Measurements from ENCODE around the gene RNU6-7. TPM values are rescaled to one million over a fixed set of nuclear protein-coding genes. Genes with fewer than 3 reads are reported as not detected.

RNU6-7 gene
- total RNA-seq, 1 experiment from 2014 or later = not detected

DNA sequence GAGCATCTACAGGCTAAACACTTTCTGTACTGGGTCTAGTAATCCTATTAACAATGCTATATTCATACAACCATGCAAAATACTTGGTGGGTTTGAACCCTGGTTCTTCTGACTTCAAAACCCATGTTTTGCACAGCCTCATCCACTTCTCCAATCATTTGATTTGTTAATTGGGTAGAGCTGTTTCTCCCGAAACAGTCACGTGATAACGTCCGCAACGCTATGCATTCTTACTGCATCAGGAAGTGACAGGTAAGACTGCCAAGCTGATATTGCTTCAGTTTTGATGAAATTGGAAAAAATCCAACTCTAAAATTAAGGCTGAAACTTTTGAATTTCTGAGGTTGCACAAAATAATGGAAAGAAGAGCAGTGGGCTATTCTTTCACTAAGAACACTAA, 30.4 kb upstream of the RNU6-7 start:
- Histone ChIP-seq H3K4me2 (ENCODE audit: insufficient read depth, insufficient read length, low read length) (no peak overlapping the region), H3K4ac (ENCODE audit: low read depth, low read length) (no peak overlapping the region), H3K18ac (ENCODE audit: insufficient read length, low read depth, low read length) (no peak overlapping the region), H2AFZ (ENCODE audit: low read length) (no peak overlapping the region), H3K27ac (ENCODE audit: insufficient read length, low read depth, low read length) (no peak overlapping the region), H2BK5ac (ENCODE audit: insufficient read length, low read length) (no peak overlapping the region), H3K56ac (ENCODE audit: insufficient read length, low read depth, low read length) (no peak overlapping the region), H4K5ac (ENCODE audit: insufficient read length, low read depth, low read length) (no peak overlapping the region), H4K91ac (ENCODE audit: insufficient read length, low read depth, low read length) (no peak overlapping the region), H3K14ac (ENCODE audit: insufficient read depth, low read length) (no peak overlapping the region), H2BK15ac (ENCODE audit: low read depth, low read length) (no peak overlapping the region), H3T11ph (ENCODE audit: low read length) (no peak overlapping the region), H4K20me1 (ENCODE audit: control insufficient read depth, insufficient read depth, insufficient read length) (no peaks in the 10 kb centered on the region), H2BK120ac (ENCODE audit: low read depth, low read length, poor library complexity, severe bottlenecking) (no peak overlapping the region), H4K8ac (replicated peaks; ENCODE audit: insufficient read length, low read depth, low read length) (no peak overlapping the region), H3K9me3 (ENCODE audit: control insufficient read depth, low read depth, low read length) (no peaks in the 10 kb centered on the region), H2AK5ac (ENCODE audit: insufficient read length, low read length) (no peak overlapping the region), H2BK20ac (ENCODE audit: low read depth, low read length, poor library complexity, severe bottlenecking) (no peak overlapping the region), H3K23ac (ENCODE audit: insufficient read length, low read depth, low read length) (no peak overlapping the region), H3K23me2 (ENCODE audit: insufficient read length, low read depth, low read length, poor library complexity, severe bottlenecking) (no peaks in the 10 kb centered on the region), H3K79me1 (ENCODE audit: insufficient read depth, low read depth, low read length, poor library complexity, severe bottlenecking) (no peaks in the 10 kb centered on the region), H3K79me2 (ENCODE audit: insufficient read depth, low read length) (no peaks in the 10 kb centered on the region), H3K4me1 (ENCODE audit: insufficient read depth, low read length) (no peaks in the 10 kb centered on the region), H2BK12ac (ENCODE audit: insufficient read length, low read depth, low read length) (no peak overlapping the region), H3K9ac (ENCODE audit: extremely low read depth, insufficient read length, low read length) (no peak overlapping the region), H3K27me3 (ENCODE audit: insufficient read depth, low read length) (no peaks in the 10 kb centered on the region)
- Mint-ChIP-seq H3K9me3 (no peaks in the 10 kb centered on the region), H3K4me3 (no peak overlapping the region), H3K4me1 (peaks cover 0 to 6% of the 10 kb centered on the region in 2 experiments; a peak in 3 of 4 replicates), H3K27ac (no peak overlapping the region), H3K27me3 (ENCODE audit: low read depth) (no peaks in the 10 kb centered on the region), H3K36me3 (ENCODE audit: insufficient read depth in 1 of 3, low read depth in 3 of 3) (no peaks in the 10 kb centered on the region)
- TF ChIP-seq, protein P1, sequence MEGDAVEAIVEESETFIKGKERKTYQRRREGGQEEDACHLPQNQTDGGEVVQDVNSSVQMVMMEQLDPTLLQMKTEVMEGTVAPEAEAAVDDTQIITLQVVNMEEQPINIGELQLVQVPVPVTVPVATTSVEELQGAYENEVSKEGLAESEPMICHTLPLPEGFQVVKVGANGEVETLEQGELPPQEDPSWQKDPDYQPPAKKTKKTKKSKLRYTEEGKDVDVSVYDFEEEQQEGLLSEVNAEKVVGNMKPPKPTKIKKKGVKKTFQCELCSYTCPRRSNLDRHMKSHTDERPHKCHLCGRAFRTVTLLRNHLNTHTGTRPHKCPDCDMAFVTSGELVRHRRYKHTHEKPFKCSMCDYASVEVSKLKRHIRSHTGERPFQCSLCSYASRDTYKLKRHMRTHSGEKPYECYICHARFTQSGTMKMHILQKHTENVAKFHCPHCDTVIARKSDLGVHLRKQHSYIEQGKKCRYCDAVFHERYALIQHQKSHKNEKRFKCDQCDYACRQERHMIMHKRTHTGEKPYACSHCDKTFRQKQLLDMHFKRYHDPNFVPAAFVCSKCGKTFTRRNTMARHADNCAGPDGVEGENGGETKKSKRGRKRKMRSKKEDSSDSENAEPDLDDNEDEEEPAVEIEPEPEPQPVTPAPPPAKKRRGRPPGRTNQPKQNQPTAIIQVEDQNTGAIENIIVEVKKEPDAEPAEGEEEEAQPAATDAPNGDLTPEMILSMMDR (conservative IDR thresholded peaks at IDR 0.05) = no peak
- DNase-seq = no peak
- WGBS (ENCODE audit: extremely low coverage, insufficient read length, low lambda C conversion rate) = no CpG with 5 or more reads among the region's 5 CpGs
